ENCODE results near the gene TMEM169.

Gene TMEM169, protein sequence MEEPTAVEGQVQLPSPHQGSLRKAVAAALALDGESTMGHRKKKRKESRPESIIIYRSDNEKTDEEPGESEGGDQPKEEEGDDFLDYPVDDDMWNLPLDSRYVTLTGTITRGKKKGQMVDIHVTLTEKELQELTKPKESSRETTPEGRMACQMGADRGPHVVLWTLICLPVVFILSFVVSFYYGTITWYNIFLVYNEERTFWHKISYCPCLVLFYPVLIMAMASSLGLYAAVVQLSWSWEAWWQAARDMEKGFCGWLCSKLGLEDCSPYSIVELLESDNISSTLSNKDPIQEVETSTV

DNA sequence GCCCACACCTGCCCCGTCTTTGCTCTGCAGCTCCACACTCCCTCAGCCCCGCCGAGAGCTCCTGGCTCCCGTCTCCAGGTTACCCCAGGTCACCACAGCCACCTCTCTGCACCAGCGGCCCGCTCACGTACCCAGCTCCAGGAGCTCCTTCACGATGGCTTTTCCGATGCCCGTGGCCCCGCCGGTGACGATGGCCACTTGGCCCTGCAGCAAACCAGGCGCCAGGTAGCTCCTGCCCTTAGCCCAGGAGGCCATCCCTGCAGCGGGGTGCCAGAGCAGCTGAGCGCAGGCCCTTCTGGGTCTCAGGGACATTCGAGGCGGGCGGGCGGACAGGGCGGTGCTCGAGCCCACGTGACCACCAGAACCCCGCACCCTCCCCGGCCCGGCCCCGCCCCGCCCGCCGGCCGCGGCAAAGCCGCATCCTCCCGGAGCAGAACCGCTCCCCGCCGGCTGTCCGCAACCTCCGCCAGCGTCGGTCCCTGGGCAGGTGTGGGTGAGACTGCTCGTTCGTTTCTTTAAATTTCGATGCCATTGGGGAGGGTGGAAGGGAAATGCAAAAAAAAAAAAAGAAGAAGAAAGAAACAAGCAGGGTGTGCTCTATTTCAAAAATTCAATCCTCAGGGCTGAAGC, at the start of gene TMEM169, which contains the start of gene PECR:
Gene TMEM169 (plus strand): TSS at position 433 of the 630 bp plus-strand sequence. CDS start 14,045 bp downstream, outside the sequence.
Gene PECR (minus strand): TSS at position 323 of the 630 bp plus-strand sequence. CDS start 68 bp downstream, at position 255.
- H3K27me3 Mint-ChIP-seq (ENCODE audit: low read depth): no peaks in the 10 kb centered on the region
- H3K4me1 Mint-ChIP-seq (ENCODE audit: low read depth): peaks cover 48% of the 10 kb centered on the region
- H3K36me3 Mint-ChIP-seq (ENCODE audit: low read depth): peaks cover 8% of the 10 kb centered on the region
- peak within 1 kb of the TSS; percentile 79 for H3K27ac Mint-ChIP-seq
- peak within 1 kb of the TSS; percentile 92 for H3K4me3 Mint-ChIP-seq
- H3K9me3 Mint-ChIP-seq: no peaks in the 10 kb centered on the region

DNA sequence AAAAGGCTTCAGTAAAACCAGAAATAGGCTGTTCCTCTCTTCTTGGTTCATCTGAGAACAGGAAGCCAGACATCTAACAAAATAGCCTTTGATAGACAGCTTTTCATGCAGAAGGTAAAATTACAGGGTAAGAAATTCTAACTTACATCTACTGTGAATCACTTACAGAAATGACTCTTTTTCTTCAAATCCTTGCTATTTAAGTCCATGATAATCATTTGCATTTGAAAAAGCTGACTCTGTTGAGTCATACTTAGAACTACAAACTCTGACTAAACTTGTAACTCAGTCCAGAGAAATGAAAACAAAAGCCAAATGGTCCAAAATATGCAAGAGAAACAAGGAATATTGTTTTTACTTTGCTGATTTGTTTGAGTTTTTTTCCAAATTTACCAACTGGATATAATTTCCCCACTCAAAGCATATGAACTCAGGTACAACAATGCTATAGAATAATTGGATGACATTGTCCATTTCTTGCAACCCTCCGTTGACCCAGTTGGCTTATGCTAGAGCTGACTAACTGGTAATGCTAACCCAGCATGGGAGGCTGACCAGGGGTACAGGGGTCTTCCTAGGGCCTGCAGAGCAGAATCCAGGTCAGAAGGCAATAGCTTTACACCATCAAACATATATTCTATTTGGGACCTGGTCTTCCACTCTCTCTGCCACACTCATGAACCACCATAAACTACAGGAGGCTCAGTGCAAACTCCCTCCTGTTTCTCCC, 49.6 kb upstream of the TMEM169 start:
- no peaks in the 10 kb centered on the region for H3K9me3 Mint-ChIP-seq
- peaks cover 31% of the 10 kb centered on the region for H3K4me1 Mint-ChIP-seq (ENCODE audit: low read depth)
- H3K27me3 Mint-ChIP-seq (ENCODE audit: low read depth): no peaks in the 10 kb centered on the region
- H3K4me3 Mint-ChIP-seq: peak overlapping the region; percentile 26
- H3K27ac Mint-ChIP-seq: peak overlapping the region; percentile 85
- peaks cover 16% of the 10 kb centered on the region for H3K36me3 Mint-ChIP-seq (ENCODE audit: low read depth)

DNA sequence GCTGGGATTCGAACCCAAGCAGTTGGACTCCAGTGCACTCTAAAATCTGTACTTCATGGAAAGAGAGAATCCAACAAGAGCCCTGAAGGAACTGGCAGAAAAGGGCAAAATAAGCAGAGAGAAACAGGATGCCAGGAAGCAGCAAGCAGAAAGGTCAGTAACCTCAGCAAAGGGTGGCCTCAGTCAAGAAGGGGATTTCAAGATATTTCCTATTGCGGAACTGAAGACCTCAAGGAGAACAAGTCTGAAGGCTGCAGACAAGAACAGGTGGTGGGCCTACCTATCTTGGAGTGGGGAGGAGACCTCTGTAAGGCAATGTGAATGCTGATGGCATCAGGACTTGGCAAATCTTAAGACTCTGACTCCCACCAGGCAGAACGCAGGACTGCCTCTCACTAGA, 48.3 kb upstream of the TMEM169 start:
- Mint-ChIP-seq H3K4me1 (ENCODE audit: low read depth) (peaks cover 31% of the 10 kb centered on the region), H3K4me3 (no peak overlapping the region), H3K9me3 (no peaks in the 10 kb centered on the region), H3K27ac (no peak overlapping the region), H3K27me3 (ENCODE audit: low read depth) (no peaks in the 10 kb centered on the region), H3K36me3 (ENCODE audit: low read depth) (peaks cover 17% of the 10 kb centered on the region)

DNA sequence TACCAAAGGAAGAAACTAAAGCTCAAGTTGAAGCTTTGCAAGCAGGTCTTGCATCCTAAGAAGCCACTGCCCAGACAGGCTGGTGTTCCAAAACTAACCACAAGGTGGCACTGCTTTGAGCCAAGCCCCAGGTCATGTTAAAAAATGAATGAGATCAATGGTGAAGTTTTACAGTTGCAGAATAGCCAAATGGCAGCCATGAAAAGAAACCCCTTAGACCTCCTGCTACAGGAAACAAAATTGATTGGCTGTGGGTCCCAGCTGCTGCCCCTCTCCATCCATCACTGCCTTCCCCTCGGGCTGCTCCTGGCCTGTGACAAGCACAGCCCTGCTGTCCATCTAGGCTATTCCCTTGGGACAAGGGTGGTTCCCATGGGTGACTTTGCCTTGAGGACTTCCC, 47.7 kb upstream of the TMEM169 start:
- Mint-ChIP-seq H3K4me1 (ENCODE audit: low read depth) (peaks cover 31% of the 10 kb centered on the region), H3K9me3 (no peaks in the 10 kb centered on the region), H3K4me3 (no peak overlapping the region), H3K36me3 (ENCODE audit: low read depth) (peaks cover 17% of the 10 kb centered on the region), H3K27me3 (ENCODE audit: low read depth) (no peaks in the 10 kb centered on the region), H3K27ac (no peak overlapping the region)

DNA sequence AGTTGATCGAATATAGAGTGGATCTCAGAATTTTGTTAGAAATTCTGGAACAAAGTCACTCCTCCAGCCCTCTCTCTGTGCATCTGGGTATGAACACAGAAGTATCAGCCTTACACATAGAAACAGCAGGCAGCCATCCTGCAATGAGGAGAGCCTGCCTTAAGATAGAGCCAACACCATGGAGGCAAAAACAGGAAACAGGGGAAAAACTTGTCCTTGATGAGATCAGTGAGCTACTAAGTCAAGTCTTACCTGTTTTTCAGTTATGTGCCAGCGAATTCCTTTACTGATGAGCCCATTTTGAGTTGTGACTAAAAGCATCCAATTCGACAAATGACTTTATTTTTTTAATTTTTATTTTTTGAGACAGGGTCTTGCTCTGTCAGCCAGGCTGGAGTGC, 41.8 kb upstream of the TMEM169 start:
- H3K27me3 Mint-ChIP-seq (ENCODE audit: low read depth): no peaks in the 10 kb centered on the region
- no peak overlapping the region for H3K27ac Mint-ChIP-seq
- H3K36me3 Mint-ChIP-seq (ENCODE audit: low read depth): peaks cover 16% of the 10 kb centered on the region
- H3K4me1 Mint-ChIP-seq (ENCODE audit: low read depth): no peaks in the 10 kb centered on the region
- H3K9me3 Mint-ChIP-seq: no peaks in the 10 kb centered on the region
- no peak overlapping the region for H3K4me3 Mint-ChIP-seq

DNA sequence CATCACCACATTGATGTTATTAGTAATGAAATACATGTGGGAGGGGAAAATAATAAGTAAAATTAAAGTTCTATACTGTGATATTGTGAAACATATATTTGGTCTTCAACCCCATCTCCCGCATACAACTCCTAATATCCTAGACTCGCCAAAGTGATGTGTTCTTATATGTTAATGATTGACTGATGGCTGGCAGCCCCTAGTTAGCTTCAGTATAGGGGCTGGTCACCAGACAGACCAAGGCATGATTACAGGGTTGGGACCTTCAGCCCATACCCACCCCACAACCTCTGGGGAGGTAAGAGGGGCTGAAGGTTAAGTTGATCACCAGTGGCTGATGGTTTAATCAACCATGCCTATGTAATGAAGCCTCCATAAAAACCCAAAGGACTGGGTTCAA, 40.3 kb upstream of the TMEM169 start:
- Mint-ChIP-seq H3K4me1 (ENCODE audit: low read depth) (no peaks in the 10 kb centered on the region), H3K36me3 (ENCODE audit: low read depth) (peaks cover 18% of the 10 kb centered on the region), H3K4me3 (no peak overlapping the region), H3K27me3 (ENCODE audit: low read depth) (no peaks in the 10 kb centered on the region), H3K27ac (no peak overlapping the region), H3K9me3 (no peaks in the 10 kb centered on the region)

DNA sequence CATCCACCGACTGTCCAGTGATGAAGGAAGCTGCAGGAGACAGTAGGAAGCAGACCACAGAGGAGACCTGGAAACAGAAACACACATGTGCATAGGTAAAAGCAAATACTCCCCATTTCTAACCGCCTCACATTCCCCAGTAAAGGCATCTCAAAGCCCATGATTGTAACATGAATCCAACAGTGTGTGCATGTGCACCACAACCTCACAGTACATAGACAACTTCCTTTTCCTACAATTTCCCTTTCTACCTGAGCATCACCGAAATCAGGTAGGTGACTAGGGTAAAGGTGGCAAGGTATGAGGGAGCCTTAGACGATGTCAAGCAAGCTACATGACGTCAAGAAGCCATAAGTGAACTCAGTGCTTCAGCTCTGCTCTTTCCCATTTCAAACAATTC, 37.8 kb upstream of the TMEM169 start:
- no peaks in the 10 kb centered on the region for H3K4me1 Mint-ChIP-seq (ENCODE audit: low read depth)
- peaks cover 22% of the 10 kb centered on the region for H3K36me3 Mint-ChIP-seq (ENCODE audit: low read depth)
- no peak overlapping the region for H3K27ac Mint-ChIP-seq
- H3K4me3 Mint-ChIP-seq: no peak overlapping the region
- H3K27me3 Mint-ChIP-seq (ENCODE audit: low read depth): no peaks in the 10 kb centered on the region
- no peaks in the 10 kb centered on the region for H3K9me3 Mint-ChIP-seq

DNA sequence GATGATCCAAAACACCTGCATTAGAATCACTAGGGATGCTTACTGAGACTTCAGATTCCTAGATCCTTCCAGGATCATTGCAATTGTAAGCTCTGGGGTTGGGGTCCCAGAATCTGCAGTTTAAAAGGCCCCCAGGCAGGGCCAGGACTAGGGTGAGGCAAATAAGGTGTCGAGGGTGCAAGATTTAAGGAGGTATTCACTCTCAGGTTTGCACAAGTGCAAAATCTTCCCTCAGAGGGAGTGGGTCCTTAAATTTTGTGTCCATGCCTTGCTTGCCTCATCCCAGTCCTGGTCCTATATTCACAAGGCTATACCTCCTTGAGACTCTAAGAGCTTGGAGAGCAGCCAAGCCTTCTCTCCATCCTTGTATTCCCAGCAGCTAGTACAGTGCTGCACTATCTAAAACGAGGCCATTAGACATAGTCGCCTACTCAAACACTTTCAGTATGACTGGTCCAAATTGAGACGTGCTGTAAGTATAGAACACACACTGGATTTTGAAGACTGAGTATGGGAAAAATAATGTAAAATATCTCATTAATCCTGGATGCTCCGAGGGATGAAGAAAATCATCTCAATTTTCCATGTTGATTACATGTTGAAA, 36.7 kb upstream of the TMEM169 start:
- H3K4me3 Mint-ChIP-seq: no peak overlapping the region
- H3K9me3 Mint-ChIP-seq: no peaks in the 10 kb centered on the region
- H3K4me1 Mint-ChIP-seq (ENCODE audit: low read depth): no peaks in the 10 kb centered on the region
- H3K27me3 Mint-ChIP-seq (ENCODE audit: low read depth): no peaks in the 10 kb centered on the region
- H3K36me3 Mint-ChIP-seq (ENCODE audit: low read depth): peaks cover 19% of the 10 kb centered on the region
- no peak overlapping the region for H3K27ac Mint-ChIP-seq

DNA sequence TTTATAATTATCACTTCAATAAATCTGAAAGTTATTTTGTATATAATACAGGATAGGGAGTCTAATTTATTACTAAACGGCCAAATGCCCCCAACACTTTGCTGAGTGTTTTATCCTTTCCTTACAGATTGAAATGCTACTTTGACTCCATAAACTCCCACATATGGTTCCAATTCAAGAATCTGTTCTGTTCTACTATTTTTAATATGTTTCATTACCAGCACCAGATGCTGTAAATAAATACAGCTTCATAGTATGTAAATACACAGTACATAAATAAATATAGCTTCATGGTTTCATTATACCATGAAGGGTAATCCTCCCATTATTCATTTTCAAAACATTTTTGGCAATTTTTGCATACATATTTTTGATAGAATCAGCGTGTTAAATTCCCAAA, 34.3 kb upstream of the TMEM169 start:
- H3K27me3 Mint-ChIP-seq (ENCODE audit: low read depth): no peaks in the 10 kb centered on the region

DNA sequence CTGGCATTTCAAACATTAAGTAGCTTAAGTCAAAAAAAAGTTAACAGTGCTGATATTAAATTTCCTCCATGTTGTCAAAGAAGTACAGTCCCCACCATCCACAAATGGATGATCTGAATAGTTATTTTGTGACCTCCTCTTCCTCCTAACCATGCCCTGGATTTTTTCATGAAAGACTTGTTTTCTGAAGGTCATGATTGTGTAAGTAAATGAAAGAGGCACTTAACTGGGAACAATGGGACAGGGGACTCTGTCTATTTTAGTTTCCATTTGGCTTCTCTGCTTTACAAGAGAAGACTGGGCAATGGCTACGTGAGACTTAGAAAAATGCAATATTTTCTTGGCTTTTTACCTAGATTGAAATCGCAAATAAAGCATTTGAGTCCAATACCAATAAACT, 32.3 kb upstream of the TMEM169 start:
- no peaks in the 10 kb centered on the region for H3K27me3 Mint-ChIP-seq (ENCODE audit: low read depth)
- H3K9me3 Mint-ChIP-seq: no peaks in the 10 kb centered on the region
- H3K4me1 Mint-ChIP-seq (ENCODE audit: low read depth): no peaks in the 10 kb centered on the region
- peaks cover 18% of the 10 kb centered on the region for H3K36me3 Mint-ChIP-seq (ENCODE audit: low read depth)
- no peak overlapping the region for H3K4me3 Mint-ChIP-seq
- H3K27ac Mint-ChIP-seq: no peak overlapping the region

More for the DNA sequence above, 34.3 kb upstream of the TMEM169 start:
- no peaks in the 10 kb centered on the region for H3K4me1 Mint-ChIP-seq (ENCODE audit: low read depth)
- H3K36me3 Mint-ChIP-seq (ENCODE audit: low read depth): peaks cover 25% of the 10 kb centered on the region
- no peak overlapping the region for H3K27ac Mint-ChIP-seq
- H3K9me3 Mint-ChIP-seq: no peaks in the 10 kb centered on the region
- no peak overlapping the region for H3K4me3 Mint-ChIP-seq

DNA sequence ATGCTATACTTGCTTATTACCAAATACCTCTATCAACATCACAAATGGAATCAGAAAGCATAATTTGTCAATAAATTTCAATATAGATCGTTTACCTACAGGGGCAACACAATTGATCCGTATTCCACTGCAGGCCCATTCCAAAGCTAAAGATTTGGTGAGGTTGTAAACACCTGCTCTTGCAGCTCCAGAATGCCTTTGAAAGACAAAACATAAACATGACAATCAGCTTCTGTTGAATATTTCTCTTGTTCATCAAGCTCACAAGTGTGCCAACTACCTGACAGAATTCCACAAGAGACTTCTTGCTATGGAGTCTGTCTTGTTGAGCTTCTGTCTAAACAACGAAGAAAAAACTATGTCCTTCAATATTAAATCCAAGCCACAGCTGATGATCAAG, 30.4 kb upstream of the TMEM169 start:
- Mint-ChIP-seq H3K36me3 (ENCODE audit: low read depth) (peaks cover 27% of the 10 kb centered on the region), H3K9me3 (no peaks in the 10 kb centered on the region), H3K4me3 (no peak overlapping the region), H3K27ac (no peak overlapping the region), H3K27me3 (ENCODE audit: low read depth) (no peaks in the 10 kb centered on the region), H3K4me1 (ENCODE audit: low read depth) (peaks cover 3% of the 10 kb centered on the region)

DNA sequence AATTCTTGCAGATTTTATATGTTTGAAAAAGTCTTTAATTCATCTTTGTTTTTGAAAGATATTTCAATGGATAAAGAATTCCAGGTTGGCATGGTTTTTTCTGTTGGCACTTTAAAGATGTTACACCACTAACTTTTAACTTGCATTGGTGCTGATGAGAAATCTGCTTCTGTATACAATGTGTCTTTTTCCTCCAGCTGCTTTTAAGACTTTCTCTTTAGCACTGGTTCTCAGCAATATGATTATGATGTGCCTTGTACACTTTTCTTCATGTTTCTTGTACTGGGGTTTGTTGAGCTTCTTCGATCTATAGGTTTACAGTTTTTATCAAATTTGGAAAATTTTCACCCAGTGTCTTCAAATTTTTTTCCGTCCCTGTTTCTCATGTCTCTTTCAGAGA, 29.3 kb upstream of the TMEM169 start:
- no peaks in the 10 kb centered on the region for H3K27me3 Mint-ChIP-seq (ENCODE audit: low read depth)
- H3K9me3 Mint-ChIP-seq: no peaks in the 10 kb centered on the region
- no peak overlapping the region for H3K27ac Mint-ChIP-seq
- peaks cover 11% of the 10 kb centered on the region for H3K4me1 Mint-ChIP-seq (ENCODE audit: low read depth)
- no peak overlapping the region for H3K4me3 Mint-ChIP-seq
- peaks cover 27% of the 10 kb centered on the region for H3K36me3 Mint-ChIP-seq (ENCODE audit: low read depth)

DNA sequence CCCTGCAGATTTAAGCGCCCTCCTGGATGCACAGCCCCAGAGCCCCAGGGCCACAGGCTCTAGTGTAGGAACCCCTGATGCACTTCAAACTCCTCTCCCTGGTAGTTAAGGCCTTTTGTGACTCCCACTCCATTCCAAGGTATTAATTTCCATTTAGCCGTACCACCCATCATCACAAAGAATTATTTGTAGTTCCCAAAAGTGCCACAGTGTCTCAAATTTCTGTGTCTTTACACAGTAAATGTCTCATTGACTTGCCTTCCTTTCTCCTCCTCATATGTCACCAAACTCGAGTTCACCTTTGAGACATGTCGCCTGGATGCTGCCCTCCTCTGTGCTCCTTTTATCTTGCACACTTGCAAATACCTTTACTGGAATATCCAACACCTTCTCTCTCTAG, 26.0 kb upstream of the TMEM169 start:
- Mint-ChIP-seq H3K27me3 (ENCODE audit: low read depth) (no peaks in the 10 kb centered on the region), H3K27ac (no peak overlapping the region), H3K9me3 (no peaks in the 10 kb centered on the region), H3K4me3 (no peak overlapping the region), H3K36me3 (ENCODE audit: low read depth) (peaks cover 31% of the 10 kb centered on the region), H3K4me1 (ENCODE audit: low read depth) (peaks cover 31% of the 10 kb centered on the region)

DNA sequence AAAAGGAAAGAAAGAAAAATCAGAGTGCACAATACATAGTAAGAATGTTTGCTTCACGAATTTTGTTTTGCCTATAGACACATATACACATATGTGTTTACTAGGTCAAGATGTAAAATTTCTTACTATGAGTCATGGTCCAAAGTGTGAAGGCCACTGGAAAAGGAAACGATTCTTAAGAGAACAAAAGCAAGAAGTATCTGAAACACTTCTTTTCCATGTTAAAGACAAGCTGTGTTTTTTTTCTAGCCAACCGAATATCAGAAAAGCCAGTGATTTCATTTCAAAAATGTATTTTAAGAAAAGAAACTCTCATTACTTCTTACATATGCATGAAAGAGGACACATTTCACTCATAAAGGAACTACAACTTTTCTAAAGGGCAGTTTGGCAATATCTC, 25.0 kb upstream of the TMEM169 start:
- H3K4me1 Mint-ChIP-seq (ENCODE audit: low read depth): peaks cover 31% of the 10 kb centered on the region
- peak overlapping the region; percentile 57 for H3K27ac Mint-ChIP-seq
- no peaks in the 10 kb centered on the region for H3K27me3 Mint-ChIP-seq (ENCODE audit: low read depth)
- H3K4me3 Mint-ChIP-seq: no peak overlapping the region
- no peaks in the 10 kb centered on the region for H3K9me3 Mint-ChIP-seq
- H3K36me3 Mint-ChIP-seq (ENCODE audit: low read depth): peaks cover 32% of the 10 kb centered on the region

Measured in T-helper 1 cell treated with Interleukin-12 subunit alpha and Interleukin-12 subunit beta and Interleukin-4 antibody, amounts not matched to agents 30 μg/mL and 1 μg/mL, for 36 hours (primary cell).